VCaP (cell line): ENCODE measurements around the gene SULT1A2.

ENCODE experiments used
- H3K27ac ChIP-seq: fragments of 450-650 bp; 2 replicates; pipeline ENCODE4 v1.5.1; 2017
- TF ChIP-seq, protein P1 (sequence below): fragments of 450-650 bp; conservative IDR thresholded peaks from 2 replicates; pipeline ENCODE4 v1.5.1; 2017; ENCODE audit warnings: mild to moderate bottlenecking, moderate library complexity

The SULT1A2 gene

DNA sequence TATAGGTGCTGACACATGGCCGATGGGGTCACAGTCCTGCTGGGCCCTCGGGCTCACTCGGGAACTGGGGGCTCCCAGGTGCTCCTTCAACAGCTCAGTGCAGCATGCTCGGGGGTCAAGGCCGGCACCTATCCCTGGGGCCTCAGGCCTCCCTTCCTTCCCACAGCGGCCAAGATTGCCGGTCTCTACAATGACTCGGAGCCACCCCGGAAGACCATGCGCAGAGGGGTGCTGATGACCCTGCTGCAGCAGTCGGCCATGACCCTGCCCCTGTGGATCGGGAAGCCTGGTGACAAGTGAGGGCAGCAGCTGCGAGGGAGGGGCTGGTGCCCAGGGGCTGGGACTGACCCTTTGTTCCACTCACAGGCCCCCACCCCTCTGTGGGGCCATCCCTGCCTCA is 6.9 kb downstream of the SULT1A2 start:
- TF ChIP-seq, protein P1, sequence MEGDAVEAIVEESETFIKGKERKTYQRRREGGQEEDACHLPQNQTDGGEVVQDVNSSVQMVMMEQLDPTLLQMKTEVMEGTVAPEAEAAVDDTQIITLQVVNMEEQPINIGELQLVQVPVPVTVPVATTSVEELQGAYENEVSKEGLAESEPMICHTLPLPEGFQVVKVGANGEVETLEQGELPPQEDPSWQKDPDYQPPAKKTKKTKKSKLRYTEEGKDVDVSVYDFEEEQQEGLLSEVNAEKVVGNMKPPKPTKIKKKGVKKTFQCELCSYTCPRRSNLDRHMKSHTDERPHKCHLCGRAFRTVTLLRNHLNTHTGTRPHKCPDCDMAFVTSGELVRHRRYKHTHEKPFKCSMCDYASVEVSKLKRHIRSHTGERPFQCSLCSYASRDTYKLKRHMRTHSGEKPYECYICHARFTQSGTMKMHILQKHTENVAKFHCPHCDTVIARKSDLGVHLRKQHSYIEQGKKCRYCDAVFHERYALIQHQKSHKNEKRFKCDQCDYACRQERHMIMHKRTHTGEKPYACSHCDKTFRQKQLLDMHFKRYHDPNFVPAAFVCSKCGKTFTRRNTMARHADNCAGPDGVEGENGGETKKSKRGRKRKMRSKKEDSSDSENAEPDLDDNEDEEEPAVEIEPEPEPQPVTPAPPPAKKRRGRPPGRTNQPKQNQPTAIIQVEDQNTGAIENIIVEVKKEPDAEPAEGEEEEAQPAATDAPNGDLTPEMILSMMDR: no peak
- H3K27ac ChIP-seq: no peak overlapping the region

DNA sequence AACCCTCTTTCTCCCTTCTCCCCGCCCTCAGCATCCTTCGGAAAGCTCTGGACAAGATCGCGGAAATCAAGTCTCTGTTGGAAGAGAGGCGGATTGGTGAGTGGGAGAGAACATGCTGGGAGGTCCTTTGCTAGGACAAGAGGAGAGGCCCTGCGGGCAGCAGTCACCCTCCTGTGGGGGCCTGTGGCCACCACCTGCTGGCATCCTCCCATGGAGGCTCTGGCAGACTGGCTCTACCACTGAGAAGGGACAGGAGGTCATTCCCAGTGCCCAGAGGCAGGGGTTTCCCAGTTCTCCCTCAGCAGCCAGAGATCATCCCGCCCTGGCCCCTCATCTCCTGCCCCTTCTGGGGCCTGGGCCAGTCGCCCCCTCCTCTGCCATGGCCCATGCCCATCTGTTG is 7.8 kb downstream of the SULT1A2 start:
- TF ChIP-seq, protein P1: no peak
- H3K27ac ChIP-seq: no peak overlapping the region

DNA sequence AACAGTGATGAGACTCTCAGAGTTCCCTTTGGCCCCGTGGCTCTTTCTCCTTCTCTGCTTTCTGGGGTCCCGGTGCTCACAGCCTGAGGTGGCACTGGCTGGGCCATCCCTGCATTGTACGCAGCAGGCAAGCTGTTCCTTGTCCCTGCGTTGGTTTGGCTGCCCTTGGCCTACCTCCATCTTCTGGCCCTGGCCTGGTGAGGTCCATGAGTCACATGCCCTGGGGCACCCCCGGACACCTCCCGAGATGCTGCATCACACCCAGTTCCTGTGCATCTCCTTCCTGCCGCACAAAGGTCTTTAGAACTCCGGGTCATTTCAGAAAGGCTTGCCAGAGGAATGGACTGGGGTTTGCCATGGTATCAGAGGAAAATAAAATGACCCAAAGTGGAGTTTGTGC is 9.5 kb downstream of the SULT1A2 start:
- no peak overlapping the region for H3K27ac ChIP-seq
- TF ChIP-seq, protein P1: no peak

DNA sequence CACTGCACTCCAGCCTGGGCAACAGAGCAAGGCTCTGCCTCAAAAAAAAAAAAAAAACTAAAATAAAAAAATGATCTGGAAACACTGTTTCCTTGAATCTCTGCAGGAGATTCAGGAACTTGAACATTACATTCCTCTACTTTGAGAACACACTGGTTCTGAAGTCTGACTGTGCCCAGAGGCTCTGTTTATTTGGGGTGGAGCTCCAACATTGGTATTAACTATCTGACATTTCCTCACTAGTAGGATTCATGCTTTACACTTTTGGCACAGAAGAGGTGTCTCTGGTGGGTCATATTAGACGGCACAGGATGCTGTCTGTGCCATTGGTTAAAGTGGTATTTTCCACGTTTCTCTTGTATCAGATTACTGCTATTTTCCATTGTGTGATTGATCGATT is 10.4 kb downstream of the SULT1A2 start:
- TF ChIP-seq, protein P1: no peak
- no peak overlapping the region for H3K27ac ChIP-seq

DNA sequence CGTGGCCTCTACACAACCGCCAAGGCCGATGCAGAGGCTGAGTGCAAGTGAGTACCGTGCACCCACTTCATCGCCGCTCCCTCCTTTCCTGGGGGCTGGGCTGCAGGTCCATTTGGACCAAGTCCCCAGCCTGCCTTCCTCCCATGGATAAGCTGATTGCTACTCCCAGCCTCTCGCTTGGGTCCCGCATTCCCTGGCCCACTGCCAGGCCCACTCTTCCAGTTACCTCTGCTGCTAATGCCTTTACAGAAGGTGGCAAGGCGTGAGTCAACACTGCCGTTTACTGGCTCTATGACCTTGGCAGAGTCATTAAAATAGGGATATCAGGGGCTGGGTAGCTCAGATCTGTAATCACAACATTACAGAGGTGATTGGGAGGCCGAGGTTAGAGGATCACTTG is 11.2 kb downstream of the SULT1A2 start:
- H3K27ac ChIP-seq: no peak overlapping the region
- TF ChIP-seq, protein P1: no peak

DNA sequence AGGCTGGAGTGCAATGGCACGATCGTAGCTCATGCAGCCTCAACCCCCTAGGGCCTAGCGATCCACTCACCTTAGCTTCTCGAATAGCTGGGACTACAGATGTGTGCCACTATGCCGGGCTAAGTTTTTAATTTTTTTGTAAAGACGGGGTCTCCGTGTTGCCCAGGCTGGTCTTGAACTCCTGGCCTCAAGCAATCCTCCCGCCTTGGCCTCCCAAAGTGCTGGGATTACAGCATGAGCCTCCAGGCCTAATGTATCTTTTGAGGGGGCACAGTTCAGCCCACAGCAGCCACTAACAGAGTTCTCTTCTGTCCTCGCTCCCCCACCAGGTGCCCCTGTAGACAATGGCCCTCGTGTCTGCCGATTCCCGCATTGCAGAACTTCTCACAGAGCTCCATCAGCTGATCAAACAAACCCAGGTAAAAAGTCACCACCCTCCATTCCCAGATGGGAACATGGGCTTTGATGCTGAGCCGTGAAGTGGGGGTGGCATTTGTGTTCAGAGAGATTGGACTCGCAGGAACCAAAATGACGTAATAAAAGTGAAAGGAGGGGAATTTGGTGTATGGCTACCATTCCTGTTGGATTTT is 16.0 kb downstream of the SULT1A2 start:
- TF ChIP-seq, protein P1: no peak
- H3K27ac ChIP-seq: no peak overlapping the region

DNA sequence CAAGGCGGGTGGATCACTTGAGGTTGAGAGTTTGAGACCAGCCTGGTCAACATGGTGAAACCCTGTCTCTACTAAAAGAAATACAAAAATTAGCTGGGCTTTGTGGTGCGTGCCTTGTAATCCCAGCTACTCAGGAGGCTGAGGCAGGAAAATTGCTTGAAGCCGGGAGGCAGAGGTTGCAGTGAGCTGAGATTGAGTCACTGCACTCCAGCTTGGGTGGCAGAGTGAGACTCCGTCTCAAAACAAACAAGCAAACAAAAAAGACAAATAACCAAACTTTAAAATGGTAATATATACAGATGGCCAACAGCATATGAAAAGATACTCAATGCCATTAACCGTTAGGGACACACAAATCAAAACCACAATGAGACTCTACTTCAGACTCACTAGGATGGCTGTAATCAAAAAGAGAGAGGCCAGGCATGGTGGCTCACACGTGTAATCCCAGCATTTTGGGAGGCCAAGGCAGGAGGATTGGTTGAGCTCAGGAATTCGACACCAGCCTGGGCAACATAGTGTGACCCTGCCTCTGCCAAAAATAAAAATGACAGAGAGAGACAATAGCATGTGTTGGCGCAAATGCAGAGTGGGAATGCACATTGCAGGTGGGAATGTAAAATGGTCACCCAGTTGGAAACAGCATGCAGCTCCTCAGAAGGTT is 21.3 kb downstream of the SULT1A2 start:
- TF ChIP-seq, protein P1: no peak
- no peak overlapping the region for H3K27ac ChIP-seq
